Right renal pelvis (tissue), 4 donors: ENCODE results near the gene CSNK1G1. TPM values are rescaled to one million over a fixed set of nuclear protein-coding genes. Genes with fewer than 3 reads are reported as not detected.

Experiments used
- polyA plus RNA-seq, 4 donors: library from polyadenylated mRNA; unstranded; fragments of 120-200 nt; gene quantifications; one replicate each; pipeline ENCODE4 v1.2.1, GENCODE V29; 2013; ENCODE audit not compliant: insufficient read length in 4 of 4

CSNK1G1 gene
- polyA plus RNA-seq, 4 donors: 18.7 to 23.1 (median 21.1) TPM

Other genes starting within 250 kb of the CSNK1G1 start
- 1 to 10 TPM in 3 of 4 donors, under 1 TPM in 1; 0.82 to 1.6 (median 1.2) TPM for gene SNX22, start 204.4 kb downstream of the CSNK1G1 start, polyA plus RNA-seq
- gene PPIB, start 193.2 kb downstream of the CSNK1G1 start, polyA plus RNA-seq: 100 to 1,000 TPM; 515 to 625 (median 600) TPM
- gene PCLAF, start 25.3 kb upstream of the CSNK1G1 start, polyA plus RNA-seq: 10 to 100 TPM; 51.2 to 61.0 (median 58.4) TPM
- 10 to 100 TPM; 38.8 to 47.6 (median 43.0) TPM for gene TRIP4, start 31.7 kb upstream of the CSNK1G1 start, polyA plus RNA-seq
- 10 to 100 TPM; 34.9 to 37.7 (median 36.3) TPM for gene ZNF609, start 104.4 kb upstream of the CSNK1G1 start, polyA plus RNA-seq